AG10803 (cell line): ENCODE data around the gene PDE8B.

ENCODE experiments used
- DNase-seq: peaks from one replicate; pipeline ENCODE4 v3.0.0; 2010; ENCODE audit warnings: low read depth
- H3K4me3 ChIP-seq: 2 replicates; pipeline ENCODE4 v1.5.1; 2011; ENCODE audit warnings: mild to moderate bottlenecking, low read length, control low read depth
- TF ChIP-seq, protein P1 (sequence below): conservative IDR thresholded peaks from 2 replicates; pipeline ENCODE4 v1.5.1; 2011; ENCODE audit warnings: mild to moderate bottlenecking, low read length, control low read depth, inconsistent platforms

The PDE8B gene

DNA sequence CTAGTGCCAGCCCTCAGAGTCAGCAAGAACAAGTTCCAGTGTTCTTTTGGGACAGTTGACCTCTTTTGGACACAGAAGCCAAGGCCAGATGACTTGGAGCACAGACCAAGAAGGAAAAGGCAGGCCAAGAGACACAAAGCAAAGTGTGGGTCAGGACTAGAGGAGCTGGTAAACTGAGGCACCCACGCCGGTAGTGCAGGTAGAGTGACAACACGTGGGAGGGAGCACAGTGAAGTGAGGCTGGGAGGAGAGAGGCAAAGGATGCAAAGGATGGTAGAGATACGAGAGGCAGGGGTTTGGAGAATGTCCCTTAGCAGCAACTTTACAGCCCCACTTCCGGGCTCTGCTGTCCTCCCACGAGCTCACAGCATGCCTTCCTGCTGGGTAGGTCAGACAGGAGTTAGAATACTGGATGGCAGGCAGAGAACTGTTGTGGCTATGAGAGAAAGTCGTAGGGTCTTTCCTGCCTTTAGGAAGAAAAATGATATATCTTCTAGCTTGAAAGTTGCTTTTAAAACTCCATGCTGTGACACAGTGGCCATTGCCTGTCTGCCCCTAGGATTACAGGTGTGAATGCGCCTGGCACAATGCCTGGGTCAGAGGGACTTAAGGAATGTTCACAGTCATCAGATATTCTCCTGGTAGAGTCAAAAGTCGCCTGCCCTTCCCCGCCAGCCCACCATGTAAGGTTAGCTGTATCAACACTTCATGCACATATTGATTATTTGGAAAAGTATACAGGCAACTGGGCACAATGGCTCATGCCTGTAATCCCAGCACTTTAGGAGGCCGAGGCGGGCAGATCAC, 97.9 kb downstream of the PDE8B start:
- TF ChIP-seq, protein P1, sequence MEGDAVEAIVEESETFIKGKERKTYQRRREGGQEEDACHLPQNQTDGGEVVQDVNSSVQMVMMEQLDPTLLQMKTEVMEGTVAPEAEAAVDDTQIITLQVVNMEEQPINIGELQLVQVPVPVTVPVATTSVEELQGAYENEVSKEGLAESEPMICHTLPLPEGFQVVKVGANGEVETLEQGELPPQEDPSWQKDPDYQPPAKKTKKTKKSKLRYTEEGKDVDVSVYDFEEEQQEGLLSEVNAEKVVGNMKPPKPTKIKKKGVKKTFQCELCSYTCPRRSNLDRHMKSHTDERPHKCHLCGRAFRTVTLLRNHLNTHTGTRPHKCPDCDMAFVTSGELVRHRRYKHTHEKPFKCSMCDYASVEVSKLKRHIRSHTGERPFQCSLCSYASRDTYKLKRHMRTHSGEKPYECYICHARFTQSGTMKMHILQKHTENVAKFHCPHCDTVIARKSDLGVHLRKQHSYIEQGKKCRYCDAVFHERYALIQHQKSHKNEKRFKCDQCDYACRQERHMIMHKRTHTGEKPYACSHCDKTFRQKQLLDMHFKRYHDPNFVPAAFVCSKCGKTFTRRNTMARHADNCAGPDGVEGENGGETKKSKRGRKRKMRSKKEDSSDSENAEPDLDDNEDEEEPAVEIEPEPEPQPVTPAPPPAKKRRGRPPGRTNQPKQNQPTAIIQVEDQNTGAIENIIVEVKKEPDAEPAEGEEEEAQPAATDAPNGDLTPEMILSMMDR = no peak
- no peak overlapping the region for H3K4me3 ChIP-seq
- DNase-seq = no peak

DNA sequence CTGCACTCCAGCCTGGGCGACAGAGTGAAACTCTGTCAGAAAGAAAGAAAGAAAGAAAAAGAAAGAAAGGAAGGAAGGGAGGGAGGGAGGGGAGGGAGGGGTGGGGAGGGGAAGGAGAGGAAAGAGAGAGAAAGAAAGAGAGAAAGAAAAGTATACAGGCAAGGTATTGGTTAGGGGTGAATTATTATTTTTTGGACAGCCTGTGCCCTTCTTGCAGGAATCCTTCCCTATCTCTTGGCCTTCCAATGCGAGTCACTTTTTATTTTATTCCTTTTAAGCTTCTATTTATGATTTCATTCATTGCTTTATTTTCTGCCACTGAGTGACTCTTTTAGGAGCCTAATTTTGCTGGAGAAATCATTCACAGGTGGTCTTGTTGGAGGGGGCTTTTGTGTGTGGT, 98.7 kb downstream of the PDE8B start:
- no peak overlapping the region for H3K4me3 ChIP-seq
- no peak for DNase-seq
- TF ChIP-seq, protein P1 = no peak

DNA sequence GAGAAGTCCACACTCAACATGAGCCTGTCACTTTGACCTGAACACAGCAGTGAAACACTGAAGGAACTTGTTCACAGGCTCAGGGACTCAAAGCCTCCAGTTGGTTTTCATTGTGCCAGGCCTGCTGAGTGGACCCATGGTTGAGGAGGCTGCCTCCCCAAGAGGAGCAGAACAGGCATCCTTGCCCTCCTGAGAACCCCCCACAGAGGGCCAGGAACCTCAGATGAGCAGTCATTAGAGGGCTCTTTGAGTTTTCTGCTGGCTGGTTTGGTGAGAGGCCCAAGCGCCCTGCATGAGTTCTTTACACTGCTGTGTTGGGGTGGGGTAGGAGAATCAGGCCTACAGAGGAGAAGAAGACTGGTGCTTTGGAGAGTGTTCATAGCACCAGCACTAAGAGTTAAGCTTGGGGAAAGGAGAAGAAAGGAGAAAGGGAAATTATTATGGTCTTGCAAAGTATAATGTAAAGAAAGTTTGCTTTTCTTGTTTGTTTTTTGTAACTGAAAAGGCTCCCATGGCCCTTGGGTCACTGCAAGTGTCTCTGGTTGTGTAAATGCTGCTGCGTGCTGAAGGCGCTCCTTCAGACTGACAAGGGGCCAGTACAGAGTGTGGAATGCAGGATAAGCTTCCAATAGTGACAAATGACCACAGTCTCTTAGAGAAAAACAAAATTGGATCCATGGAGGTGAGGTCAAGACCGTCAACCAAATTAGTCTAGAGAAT, 100.2 kb downstream of the PDE8B start:
- TF ChIP-seq, protein P1 = no peak
- no peak overlapping the region for H3K4me3 ChIP-seq
- DNase-seq = no peak

DNA sequence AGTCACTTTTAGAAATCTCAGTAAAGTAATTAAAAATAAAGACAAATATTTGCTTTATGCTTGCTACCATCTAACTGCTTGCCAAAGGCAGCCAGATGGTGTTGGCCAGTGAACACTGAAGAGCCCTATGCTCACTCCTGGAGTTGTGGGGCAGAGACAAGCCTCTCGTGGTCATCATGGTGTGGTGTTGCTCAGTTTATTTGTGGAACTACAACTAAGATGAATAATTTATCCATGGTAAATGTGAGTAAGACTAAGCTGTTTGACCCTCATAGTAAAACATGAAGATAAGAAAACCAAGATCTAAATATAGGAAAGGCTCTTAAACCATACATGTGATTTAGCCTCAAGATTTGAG, 100.7 kb downstream of the PDE8B start:
- DNase-seq = no peak
- no peak overlapping the region for H3K4me3 ChIP-seq
- TF ChIP-seq, protein P1 = no peak

DNA sequence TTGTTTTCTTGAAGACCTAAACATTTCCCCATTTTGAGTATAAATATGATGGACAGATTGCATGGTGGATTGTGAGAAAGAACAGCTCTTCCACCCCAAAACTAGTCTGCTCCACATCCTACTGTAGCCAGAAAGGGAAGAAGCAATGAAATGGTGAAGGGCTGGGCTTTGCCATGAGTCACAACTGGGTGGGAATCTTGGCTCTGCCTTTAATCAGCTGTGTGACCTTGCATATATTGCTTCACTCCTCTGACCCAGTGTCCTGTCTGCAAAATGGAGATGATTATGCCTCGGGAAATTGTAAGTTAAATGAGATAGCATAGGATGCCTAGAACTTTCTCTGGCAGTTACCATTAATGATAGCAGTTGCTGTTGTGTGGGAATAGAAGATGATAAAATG, 101.9 kb downstream of the PDE8B start:
- H3K4me3 ChIP-seq = no peak overlapping the region
- TF ChIP-seq, protein P1 = no peak
- peak; percentile 57 for DNase-seq

DNA sequence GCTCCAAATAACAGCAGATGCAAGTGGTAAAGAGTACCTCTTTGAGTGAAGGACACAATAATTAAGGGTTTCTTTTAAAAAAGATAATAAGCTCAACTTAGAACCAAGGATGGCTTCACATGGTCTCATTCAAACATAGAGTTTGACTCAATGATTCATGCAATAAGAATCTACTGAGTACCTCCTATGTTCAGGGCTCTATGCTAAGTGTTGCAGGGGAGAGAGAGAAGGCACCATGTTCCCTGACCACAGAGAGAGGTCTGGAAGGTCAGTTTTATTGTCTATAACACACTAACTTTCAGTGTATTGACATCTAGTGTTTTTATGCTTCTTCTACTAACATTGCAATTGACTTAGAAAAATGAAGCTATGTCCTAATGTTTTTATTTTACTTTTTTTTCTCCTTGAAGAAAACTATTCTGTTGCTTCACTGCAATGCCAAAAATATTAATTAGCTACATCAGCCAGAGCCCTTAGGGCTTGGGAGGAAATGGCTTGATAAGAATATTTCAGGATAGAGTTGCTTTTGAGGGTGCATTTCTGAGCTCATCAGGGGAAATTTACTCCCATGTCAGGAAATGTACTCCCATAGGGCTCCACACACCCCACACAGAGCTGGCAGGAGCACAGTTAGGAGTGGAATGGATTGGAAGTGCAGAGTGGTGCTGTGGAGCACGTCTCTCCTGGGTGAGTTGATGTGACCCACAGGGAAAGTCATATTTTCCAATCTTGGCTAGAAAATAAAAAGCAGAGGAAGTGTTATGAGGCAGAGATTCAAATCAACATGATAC, 106.6 kb downstream of the PDE8B start:
- no peak overlapping the region for H3K4me3 ChIP-seq
- peak; percentile 33 for DNase-seq
- TF ChIP-seq, protein P1 = no peak
